RWPE2 (cell line): ENCODE results near the gene CDK14.
A peak's percentile ranks its signal among the peaks of the same experiment; 100 is the strongest.
"Not testable (repeated sequence)": the region's sequence is repeated elsewhere in the genome, so short reads cannot be mapped to it uniquely, and the experiment has no call there.

Experiments
- ATAC-seq: fragments of 200-7000 bp; cut with Tn5 transposase; 3 replicates; pipeline ENCODE4 v1.9.1; 2021; ENCODE audit warnings: low read depth
- DNase-seq: peaks from one replicate; pipeline ENCODE4 v3.0.0-alpha.2; 2020; ENCODE audit warnings: low spot score
- H3K27ac ChIP-seq: fragments of 450-650 bp; 2 replicates; pipeline ENCODE4 v1.5.1; 2017; ENCODE audit warnings: mild to moderate bottlenecking; ENCODE audit not compliant: poor library complexity, severe bottlenecking
- H3K27me3 ChIP-seq: fragments of 250-450 bp; sonication (Bioruptor Pico); 2 replicates; pipeline ENCODE4 v1.5.1; 2021; ENCODE audit warnings: mild to moderate bottlenecking, moderate library complexity; ENCODE audit not compliant: insufficient read depth, poor library complexity, severe bottlenecking
- H3K36me3 ChIP-seq: fragments of 250-450 bp; sonication (Bioruptor Pico); 2 replicates; pipeline ENCODE4 v1.5.1; 2020; ENCODE audit warnings: low read depth, mild to moderate bottlenecking, moderate library complexity
- H3K4me1 ChIP-seq: fragments of 250-450 bp; sonication (Bioruptor Pico); 2 replicates; pipeline ENCODE4 v1.5.1; 2021; ENCODE audit warnings: mild to moderate bottlenecking, moderate library complexity; ENCODE audit not compliant: insufficient read depth, poor library complexity, severe bottlenecking
- H3K4me3 ChIP-seq: fragments of 250-450 bp; sonication (Bioruptor Pico); 2 replicates; pipeline ENCODE4 v1.5.1; 2021; ENCODE audit warnings: mild to moderate bottlenecking, moderate library complexity; ENCODE audit not compliant: severe bottlenecking
- H3K9me3 ChIP-seq: fragments of 250-450 bp; sonication (Bioruptor Pico); 2 replicates; pipeline ENCODE4 v1.5.1; 2021; ENCODE audit warnings: mild to moderate bottlenecking, moderate library complexity; ENCODE audit not compliant: severe bottlenecking
- TF ChIP-seq, protein P1 (sequence below): fragments of 450-650 bp; IDR thresholded peaks from one replicate; pipeline ENCODE4 v1.5.1; 2017; ENCODE audit warnings: mild to moderate bottlenecking, moderate library complexity; ENCODE audit not compliant: poor library complexity, severe bottlenecking

CDK14 gene

DNA sequence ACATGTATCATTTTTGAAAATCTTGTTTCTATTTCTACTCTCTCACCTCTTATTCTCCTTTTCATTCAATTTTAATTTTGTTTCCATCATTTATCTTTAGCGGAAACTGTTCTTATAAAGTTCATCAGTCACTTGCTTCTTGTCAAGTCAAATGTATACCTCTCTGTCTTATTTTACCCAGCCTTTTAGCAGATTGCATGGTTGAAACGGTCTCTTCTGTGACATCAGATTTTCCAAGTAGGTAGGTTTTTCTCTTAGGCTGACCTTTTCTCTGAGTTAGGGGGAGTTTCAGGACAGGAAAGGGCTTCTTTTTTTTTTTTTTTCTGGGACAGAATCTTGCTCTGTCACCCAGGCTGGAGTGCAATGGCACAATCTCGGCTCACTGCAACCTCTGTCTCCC is 195.5 kb downstream of the CDK14 start:
- Histone ChIP-seq H3K4me1 (no peaks in the 10 kb centered on the region), H3K4me3 (no peak overlapping the region), H3K36me3 (peaks cover 10% of the 10 kb centered on the region), H3K27ac (no peak overlapping the region), H3K27me3 (no peaks in the 10 kb centered on the region), H3K9me3 (peaks cover 9% of the 10 kb centered on the region)
- DNase-seq (no peak), ATAC-seq (no peak)
- TF ChIP-seq, protein P1, sequence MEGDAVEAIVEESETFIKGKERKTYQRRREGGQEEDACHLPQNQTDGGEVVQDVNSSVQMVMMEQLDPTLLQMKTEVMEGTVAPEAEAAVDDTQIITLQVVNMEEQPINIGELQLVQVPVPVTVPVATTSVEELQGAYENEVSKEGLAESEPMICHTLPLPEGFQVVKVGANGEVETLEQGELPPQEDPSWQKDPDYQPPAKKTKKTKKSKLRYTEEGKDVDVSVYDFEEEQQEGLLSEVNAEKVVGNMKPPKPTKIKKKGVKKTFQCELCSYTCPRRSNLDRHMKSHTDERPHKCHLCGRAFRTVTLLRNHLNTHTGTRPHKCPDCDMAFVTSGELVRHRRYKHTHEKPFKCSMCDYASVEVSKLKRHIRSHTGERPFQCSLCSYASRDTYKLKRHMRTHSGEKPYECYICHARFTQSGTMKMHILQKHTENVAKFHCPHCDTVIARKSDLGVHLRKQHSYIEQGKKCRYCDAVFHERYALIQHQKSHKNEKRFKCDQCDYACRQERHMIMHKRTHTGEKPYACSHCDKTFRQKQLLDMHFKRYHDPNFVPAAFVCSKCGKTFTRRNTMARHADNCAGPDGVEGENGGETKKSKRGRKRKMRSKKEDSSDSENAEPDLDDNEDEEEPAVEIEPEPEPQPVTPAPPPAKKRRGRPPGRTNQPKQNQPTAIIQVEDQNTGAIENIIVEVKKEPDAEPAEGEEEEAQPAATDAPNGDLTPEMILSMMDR: no peak

DNA sequence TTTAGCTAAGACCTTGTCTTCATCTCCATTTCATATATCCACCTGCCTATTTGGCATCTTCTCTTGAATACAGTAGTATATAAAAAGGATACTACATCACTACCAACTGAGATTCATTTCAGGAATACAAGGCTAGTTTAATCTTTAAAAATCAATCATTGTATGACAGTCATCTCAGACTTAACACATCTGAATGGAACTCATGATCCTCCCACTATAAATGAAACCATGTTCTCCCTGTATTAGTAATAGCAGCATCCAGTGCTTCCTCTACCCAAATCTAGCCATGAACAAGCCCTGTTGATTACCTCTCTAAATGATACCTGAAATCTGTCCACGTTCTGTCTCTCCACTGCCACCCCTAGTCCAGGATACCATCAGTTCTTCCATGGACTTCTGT is 196.2 kb downstream of the CDK14 start:
- Histone ChIP-seq H3K9me3 (peaks cover 9% of the 10 kb centered on the region), H3K27ac (no peak overlapping the region), H3K27me3 (no peaks in the 10 kb centered on the region), H3K4me3 (no peak overlapping the region), H3K4me1 (no peaks in the 10 kb centered on the region), H3K36me3 (peaks cover 10% of the 10 kb centered on the region)
- TF ChIP-seq, protein P1: no peak
- DNase-seq (no peak), ATAC-seq (no peak)

DNA sequence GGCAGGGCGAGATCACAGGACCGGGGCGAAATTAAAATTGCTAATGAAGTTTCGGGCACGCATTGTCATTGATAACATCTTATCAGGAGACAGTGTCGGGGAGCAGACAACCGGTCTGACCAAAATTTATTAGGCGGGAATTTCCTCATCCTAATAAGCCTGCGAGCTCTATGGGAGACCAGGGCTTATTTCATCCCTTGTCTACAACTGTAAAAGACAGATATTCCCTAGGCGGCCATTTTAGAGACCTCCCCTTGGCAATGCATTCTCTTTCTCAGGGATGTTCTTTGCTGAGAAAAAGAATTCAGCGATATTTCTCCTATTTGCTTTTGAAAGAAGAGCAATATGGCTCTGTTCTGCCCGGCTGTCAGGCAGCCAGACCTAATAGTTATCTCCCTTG is 198.1 kb downstream of the CDK14 start:
- not testable (repeated sequence) for H3K4me1 ChIP-seq, H3K9me3 ChIP-seq, ATAC-seq, DNase-seq, H3K36me3 ChIP-seq, H3K27me3 ChIP-seq, H3K27ac ChIP-seq, H3K4me3 ChIP-seq

DNA sequence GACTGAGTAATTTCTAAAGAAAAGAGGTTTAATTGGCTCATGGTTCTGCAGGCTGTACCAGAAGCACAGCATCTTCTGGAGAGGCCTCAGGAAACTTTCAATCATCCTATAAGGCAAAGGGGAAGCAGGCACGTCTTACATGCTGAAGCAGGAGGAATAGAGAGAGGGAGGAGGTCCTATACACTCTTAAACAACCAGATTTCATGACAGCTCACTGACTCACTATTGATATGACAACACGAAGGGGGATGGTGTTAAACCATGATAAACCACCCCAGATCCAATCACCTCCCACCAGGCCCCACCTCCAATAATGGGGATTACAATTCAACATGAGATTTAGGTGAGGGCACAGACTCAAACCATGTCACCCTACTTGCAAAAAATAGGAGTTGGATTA is 201.5 kb downstream of the CDK14 start:
- Histone ChIP-seq H3K27me3 (no peaks in the 10 kb centered on the region), H3K4me3 (no peak overlapping the region), H3K4me1 (no peaks in the 10 kb centered on the region), H3K36me3 (peaks cover 10% of the 10 kb centered on the region), H3K27ac (no peak overlapping the region), H3K9me3 (peaks cover 9% of the 10 kb centered on the region)
- ATAC-seq: no peak; the same call in 2 of the 3 replicates
- TF ChIP-seq, protein P1: no peak
- DNase-seq: no peak

DNA sequence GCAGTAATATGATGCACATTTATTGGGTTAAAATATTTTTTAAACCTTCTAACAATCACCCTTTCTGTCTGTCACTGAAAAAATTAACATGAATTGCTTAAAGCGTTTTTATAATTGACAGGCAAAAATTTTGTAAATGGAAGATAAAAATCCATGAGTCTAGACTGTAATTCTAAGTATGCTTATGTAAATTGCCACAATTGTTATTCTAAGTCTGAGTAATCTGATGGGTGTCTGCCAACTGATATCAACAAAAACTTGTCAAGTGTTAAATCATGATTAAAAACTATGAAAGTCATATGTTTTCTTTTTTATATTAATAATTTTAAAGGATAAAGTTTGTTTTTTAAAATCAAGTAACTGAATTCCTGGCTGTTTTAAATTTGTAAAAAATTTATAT is 208.2 kb downstream of the CDK14 start:
- no peak for DNase-seq
- TF ChIP-seq, protein P1: no peak
- no peak overlapping the region for H3K27ac ChIP-seq
- H3K36me3 ChIP-seq: 0 out of 2 replicates have a peak, but pooled peaks cover 3% of the 10 kb centered on the region
- H3K27me3 ChIP-seq: no peaks in the 10 kb centered on the region
- no peak for ATAC-seq
- H3K4me1 ChIP-seq: no peaks in the 10 kb centered on the region
- H3K4me3 ChIP-seq: no peak overlapping the region
- peaks cover 4% of the 10 kb centered on the region for H3K9me3 ChIP-seq

DNA sequence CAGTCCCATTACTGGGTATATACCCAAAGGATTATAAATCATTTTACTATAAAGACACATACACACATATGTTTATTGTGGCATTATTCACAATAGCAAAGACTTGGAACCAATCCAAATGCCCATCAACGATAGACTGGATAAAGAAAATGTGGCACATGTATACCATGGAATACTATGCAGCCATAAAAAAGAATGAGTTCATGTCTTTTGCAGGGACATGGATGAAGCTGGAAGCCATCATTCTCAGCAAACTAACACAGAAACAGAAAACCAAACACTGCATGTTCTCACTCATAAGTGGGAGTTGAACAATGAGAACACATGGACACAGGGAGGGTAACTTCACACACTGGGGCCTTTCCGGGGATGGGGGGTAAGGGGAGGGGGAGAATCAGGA is 219.4 kb downstream of the CDK14 start:
- H3K9me3 ChIP-seq, DNase-seq, ATAC-seq, H3K4me3 ChIP-seq, H3K36me3 ChIP-seq, H3K27me3 ChIP-seq: not testable (repeated sequence)
- H3K4me1 ChIP-seq: peaks cover 16% of the 10 kb centered on the region
- peak overlapping the region; percentile 74 for H3K27ac ChIP-seq
